ENCODE results near the gene HPGD. TPM values are rescaled to one million over a fixed set of nuclear protein-coding genes. Genes with fewer than 3 reads are reported as not detected.

HPGD gene
- total RNA-seq, 4 donors from 2014 or later = 69.0 to 143 (median 108) TPM

GRCh38 chr4:174485025-174485424, 37.3 kb downstream of the HPGD start:
- 91% methylated on average over 5 of the region's 5 CpGs for WGBS
- Histone ChIP-seq H3K9me3 (no peaks in the 10 kb centered on the region), H3K36me3 (no peaks in the 10 kb centered on the region), H3K4me1 (no peaks in the 10 kb centered on the region), H3K27me3 (no peaks in the 10 kb centered on the region), H3K4me3 (no peak overlapping the region), H3K27ac (no peak overlapping the region)
- no peak for TF ChIP-seq CTCF (IDR thresholded peaks at IDR 0.05)
- TF ChIP-seq POLR2AphosphoS5 (IDR thresholded peaks at IDR 0.05) = no peak
- no peak for TF ChIP-seq EP300 (IDR thresholded peaks at IDR 0.05)
- TF ChIP-seq POLR2A (IDR thresholded peaks at IDR 0.05) = no peak
- DNase-seq (ENCODE audit: low spot score in 2 of 2) = no peak

- H3K4me3 ChIP-seq = no peak overlapping the region
- WGBS = 92% methylated on average over 3 of the region's 3 CpGs
- H3K9me3 ChIP-seq = no peaks in the 10 kb centered on the region
- no peak for DNase-seq (ENCODE audit: low spot score in 2 of 2)
- H3K27ac ChIP-seq = no peak overlapping the region
- no peaks in the 10 kb centered on the region for H3K27me3 ChIP-seq
- no peaks in the 10 kb centered on the region for H3K36me3 ChIP-seq
- no peak for TF ChIP-seq EP300 (IDR thresholded peaks at IDR 0.05)
- TF ChIP-seq POLR2AphosphoS5 (IDR thresholded peaks at IDR 0.05) = no peak
- TF ChIP-seq CTCF (IDR thresholded peaks at IDR 0.05) = no peak
- no peak for TF ChIP-seq POLR2A (IDR thresholded peaks at IDR 0.05)
- H3K4me1 ChIP-seq = no peaks in the 10 kb centered on the region
Measured at GRCh38 chr4:174483792-174484191, 38.5 kb downstream of the HPGD start.

GRCh38 chr4:174479140-174479539, 43.1 kb downstream of the HPGD start:
- Histone ChIP-seq H3K4me3 (no peak overlapping the region), H3K9me3 (no peaks in the 10 kb centered on the region), H3K4me1 (peaks cover 6% of the 10 kb centered on the region), H3K27ac (no peak overlapping the region), H3K27me3 (no peaks in the 10 kb centered on the region), H3K36me3 (no peaks in the 10 kb centered on the region)
- WGBS = 97% methylated on average over 2 of the region's 2 CpGs
- no peak for DNase-seq (ENCODE audit: low spot score in 2 of 2)
- no peak for TF ChIP-seq EP300 (IDR thresholded peaks at IDR 0.05)
- no peak for TF ChIP-seq CTCF (IDR thresholded peaks at IDR 0.05)
- TF ChIP-seq POLR2AphosphoS5 (IDR thresholded peaks at IDR 0.05) = no peak
- TF ChIP-seq POLR2A (IDR thresholded peaks at IDR 0.05) = no peak

GRCh38 chr4:174475528-174475927, 46.8 kb downstream of the HPGD start:
- no peaks in the 10 kb centered on the region for H3K36me3 ChIP-seq
- H3K9me3 ChIP-seq = no peaks in the 10 kb centered on the region
- H3K27ac ChIP-seq = no peak overlapping the region
- no peaks in the 10 kb centered on the region for H3K27me3 ChIP-seq
- TF ChIP-seq CTCF (IDR thresholded peaks at IDR 0.05) = no peak
- TF ChIP-seq EP300 (IDR thresholded peaks at IDR 0.05) = no peak
- TF ChIP-seq POLR2A (IDR thresholded peaks at IDR 0.05) = no peak
- TF ChIP-seq POLR2AphosphoS5 (IDR thresholded peaks at IDR 0.05) = no peak
- no peak for DNase-seq (ENCODE audit: low spot score in 2 of 2)
- 90% methylated on average over 3 of the region's 3 CpGs for WGBS
- H3K4me3 ChIP-seq = no peak overlapping the region
- peaks cover 6% of the 10 kb centered on the region for H3K4me1 ChIP-seq

- WGBS = 46% methylated on average over 8 of the region's 8 CpGs
- DNase-seq (ENCODE audit: low spot score in 2 of 2) = no peak
- Histone ChIP-seq H3K36me3 (no peaks in the 10 kb centered on the region), H3K4me1 (peaks cover 6% of the 10 kb centered on the region), H3K27ac (no peak overlapping the region), H3K27me3 (no peaks in the 10 kb centered on the region), H3K9me3 (no peaks in the 10 kb centered on the region), H3K4me3 (no peak overlapping the region)
- TF ChIP-seq POLR2A (IDR thresholded peaks at IDR 0.05) (no peak), EP300 (IDR thresholded peaks at IDR 0.05) (no peak), POLR2AphosphoS5 (IDR thresholded peaks at IDR 0.05) (no peak), CTCF (IDR thresholded peaks at IDR 0.05) (no peak)
Measured at GRCh38 chr4:174474457-174475075, 47.7 kb downstream of the HPGD start.

Data from suprapubic skin (tissue), 4 donors.